Neural crest cell (in vitro differentiated cells): ENCODE data around the gene DDAH1. TPM values are rescaled to one million over a fixed set of nuclear protein-coding genes. Genes with fewer than 3 reads are reported as not detected.

Experiments used
- DNase-seq: peaks from one replicate; pipeline ENCODE4 v3.0.0; 2021; ENCODE audit warnings: low read depth, mixed read lengths, low spot score
- H3K27ac Mint-ChIP-seq: one replicate; pipeline ENCODE4 v1.8.0; 2021; ENCODE audit warnings: mild to moderate bottlenecking, mixed read lengths; ENCODE audit not compliant: unreplicated experiment
- H3K27me3 Mint-ChIP-seq: 2 replicates; pipeline ENCODE4 v1.8.0; 2021; ENCODE audit warnings: low read depth, mild to moderate bottlenecking, mixed read lengths
- H3K36me3 Mint-ChIP-seq: 2 replicates; pipeline ENCODE4 v1.8.0; 2021; ENCODE audit warnings: low read depth, mild to moderate bottlenecking, mixed read lengths
- H3K4me1 Mint-ChIP-seq: 2 replicates; pipeline ENCODE4 v1.8.0; 2021; ENCODE audit warnings: mixed read lengths
- H3K4me3 Mint-ChIP-seq: one replicate; pipeline ENCODE4 v1.8.0; 2021; ENCODE audit warnings: mild to moderate bottlenecking, mixed read lengths
- H3K9me3 Mint-ChIP-seq: 2 replicates; pipeline ENCODE4 v1.8.0; 2021; ENCODE audit warnings: mixed read lengths
- total RNA-seq: library from RNA; stranded (reverse); gene quantifications from 2 replicates; pipeline ENCODE4 v1.2.1, GENCODE V29; 2021
- TF ChIP-seq, protein P1 (sequence below): fragments of 200-600 bp; sonication (generic); conservative IDR thresholded peaks from 2 replicates; pipeline ENCODE4 v1.5.0; 2021; ENCODE audit warnings: antibody characterized with exemption, mild to moderate bottlenecking

DDAH1 gene
- total RNA-seq, 1 donor from 2014 or later = 22.3 TPM

GRCh38 chr1:85317560-85317959 lies 147.4 kb downstream of the DDAH1 start:
- H3K9me3 Mint-ChIP-seq = no peaks in the 10 kb centered on the region
- no peaks in the 10 kb centered on the region for H3K27me3 Mint-ChIP-seq
- no peaks in the 10 kb centered on the region for H3K4me1 Mint-ChIP-seq
- no peak overlapping the region for H3K27ac Mint-ChIP-seq
- no peak for DNase-seq
- peaks cover 2% of the 10 kb centered on the region for H3K36me3 Mint-ChIP-seq
- H3K4me3 Mint-ChIP-seq = no peak overlapping the region
- TF ChIP-seq, protein P1, sequence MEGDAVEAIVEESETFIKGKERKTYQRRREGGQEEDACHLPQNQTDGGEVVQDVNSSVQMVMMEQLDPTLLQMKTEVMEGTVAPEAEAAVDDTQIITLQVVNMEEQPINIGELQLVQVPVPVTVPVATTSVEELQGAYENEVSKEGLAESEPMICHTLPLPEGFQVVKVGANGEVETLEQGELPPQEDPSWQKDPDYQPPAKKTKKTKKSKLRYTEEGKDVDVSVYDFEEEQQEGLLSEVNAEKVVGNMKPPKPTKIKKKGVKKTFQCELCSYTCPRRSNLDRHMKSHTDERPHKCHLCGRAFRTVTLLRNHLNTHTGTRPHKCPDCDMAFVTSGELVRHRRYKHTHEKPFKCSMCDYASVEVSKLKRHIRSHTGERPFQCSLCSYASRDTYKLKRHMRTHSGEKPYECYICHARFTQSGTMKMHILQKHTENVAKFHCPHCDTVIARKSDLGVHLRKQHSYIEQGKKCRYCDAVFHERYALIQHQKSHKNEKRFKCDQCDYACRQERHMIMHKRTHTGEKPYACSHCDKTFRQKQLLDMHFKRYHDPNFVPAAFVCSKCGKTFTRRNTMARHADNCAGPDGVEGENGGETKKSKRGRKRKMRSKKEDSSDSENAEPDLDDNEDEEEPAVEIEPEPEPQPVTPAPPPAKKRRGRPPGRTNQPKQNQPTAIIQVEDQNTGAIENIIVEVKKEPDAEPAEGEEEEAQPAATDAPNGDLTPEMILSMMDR = no peak

- DNase-seq = no peak
- Mint-ChIP-seq H3K27me3 (no peaks in the 10 kb centered on the region), H3K9me3 (no peaks in the 10 kb centered on the region), H3K27ac (no peak overlapping the region), H3K4me3 (no peak overlapping the region), H3K4me1 (no peaks in the 10 kb centered on the region), H3K36me3 (peaks cover 2% of the 10 kb centered on the region)
- TF ChIP-seq, protein P1 = no peak
These were observed 148.6 kb downstream of the DDAH1 start for GRCh38 chr1:85316321-85316720.

DNA sequence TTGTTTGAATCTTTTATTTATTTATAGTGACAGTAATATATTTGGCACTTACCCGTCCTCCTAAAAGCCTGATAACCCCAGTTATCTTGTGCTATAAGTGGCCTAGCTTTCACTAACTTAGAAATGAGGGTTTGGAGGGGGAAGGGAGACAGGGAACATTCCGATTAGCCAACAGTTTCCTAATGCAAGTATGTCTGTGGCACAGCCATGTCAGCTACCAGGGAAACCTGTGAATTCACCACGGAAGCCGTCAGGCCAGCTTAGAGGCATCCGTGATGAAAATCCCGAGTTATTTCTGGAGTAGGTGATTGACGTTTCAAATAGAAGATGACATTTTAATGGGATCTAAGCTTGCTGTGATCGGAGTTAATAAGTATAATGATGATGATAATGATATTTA lies 149.2 kb downstream of the DDAH1 start:
- no peaks in the 10 kb centered on the region for H3K9me3 Mint-ChIP-seq
- no peaks in the 10 kb centered on the region for H3K4me1 Mint-ChIP-seq
- H3K27ac Mint-ChIP-seq = no peak overlapping the region
- TF ChIP-seq, protein P1 = no peak
- peaks cover 2% of the 10 kb centered on the region for H3K36me3 Mint-ChIP-seq
- peaks cover under 1% of the 10 kb centered on the region for H3K27me3 Mint-ChIP-seq
- DNase-seq = no peak
- no peak overlapping the region for H3K4me3 Mint-ChIP-seq

- no peaks in the 10 kb centered on the region for H3K4me1 Mint-ChIP-seq
- peaks cover 6% of the 10 kb centered on the region for H3K27me3 Mint-ChIP-seq
- TF ChIP-seq, protein P1 = no peak
- no peak overlapping the region for H3K4me3 Mint-ChIP-seq
- H3K9me3 Mint-ChIP-seq = no peaks in the 10 kb centered on the region
- H3K36me3 Mint-ChIP-seq = no peaks in the 10 kb centered on the region
- no peak for DNase-seq
- no peak overlapping the region for H3K27ac Mint-ChIP-seq
These were observed 150.2 kb downstream of the DDAH1 start for GRCh38 chr1:85314726-85315125.

DNA sequence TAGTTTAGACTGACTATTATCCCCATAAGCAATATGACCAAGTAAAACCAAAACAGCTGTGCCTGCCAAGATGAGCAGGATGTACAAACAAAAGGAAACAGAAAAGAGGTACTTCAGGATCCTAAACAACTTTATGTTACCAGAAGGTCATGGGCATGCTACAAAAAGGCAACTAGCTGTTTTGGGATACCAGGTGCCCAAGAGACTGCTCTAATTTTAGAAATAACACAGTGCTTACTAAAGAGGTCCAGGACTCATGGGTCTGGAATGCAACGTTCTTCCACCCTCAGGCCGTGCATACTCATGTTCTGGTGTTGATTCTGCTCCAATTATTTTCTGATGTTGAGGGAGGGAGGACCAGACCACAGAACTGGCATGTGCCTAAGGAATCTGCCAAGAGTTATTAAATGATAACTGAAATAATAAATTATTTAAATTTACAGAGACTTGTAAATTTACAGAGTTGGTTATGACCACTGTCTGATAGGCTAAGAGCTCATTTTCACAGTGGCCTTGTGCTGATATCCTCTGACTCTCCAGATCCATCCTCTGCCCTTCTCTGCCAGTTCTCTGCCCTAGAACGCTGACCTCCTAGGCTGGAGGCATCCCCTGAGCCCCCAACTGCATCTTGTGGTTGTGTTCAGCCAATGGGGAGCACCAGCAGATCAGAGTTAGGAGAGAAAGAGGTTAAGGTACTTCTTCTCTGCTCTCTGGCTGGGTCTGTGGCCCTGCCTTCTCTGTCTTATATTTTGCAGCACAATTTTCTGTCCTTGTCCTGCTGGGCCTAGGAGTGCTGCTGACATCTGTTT lies 150.9 kb downstream of the DDAH1 start:
- Mint-ChIP-seq H3K36me3 (no peaks in the 10 kb centered on the region), H3K4me1 (no peaks in the 10 kb centered on the region), H3K27ac (no peak overlapping the region), H3K27me3 (peaks cover 10% of the 10 kb centered on the region), H3K4me3 (no peak overlapping the region), H3K9me3 (no peaks in the 10 kb centered on the region)
- DNase-seq = no peak
- TF ChIP-seq, protein P1 = no peak
